ENCODE data around the gene KIF6.
"Not testable (repeated sequence)": the region's sequence is repeated elsewhere in the genome, so short reads cannot be mapped to it uniquely, and the experiment has no call there.

Gene KIF6

DNA sequence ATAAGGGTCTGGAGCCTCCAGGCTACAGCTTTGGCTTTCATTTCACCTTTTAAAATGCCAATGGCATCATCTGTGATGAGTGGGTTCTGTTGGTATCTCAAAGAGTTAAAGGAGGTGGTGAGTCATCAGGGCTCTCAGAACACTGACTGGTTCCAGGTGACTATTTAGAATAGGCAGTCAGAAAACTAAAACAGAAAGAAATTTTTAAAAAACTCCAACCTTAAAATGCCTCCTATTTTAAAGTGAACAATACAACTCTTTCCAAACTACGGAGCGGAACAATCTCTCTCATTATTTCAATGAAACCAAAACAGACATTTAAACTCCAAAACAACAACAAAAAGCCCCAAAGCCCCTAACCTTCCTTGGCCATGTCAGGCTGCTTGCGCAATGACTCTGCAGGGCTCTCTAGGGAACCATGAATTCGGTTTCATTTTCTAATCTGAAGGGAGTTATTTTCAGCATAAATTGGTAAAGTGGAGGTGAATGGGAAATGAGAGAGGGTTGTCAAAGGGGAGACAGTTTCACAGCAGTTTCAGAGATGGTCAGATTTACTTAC, 194.9 kb downstream of the KIF6 start:
- H3K9ac ChIP-seq (ENCODE audit: low read length), result no peak overlapping the region
- H3K9me3 ChIP-seq (ENCODE audit: control insufficient read depth, low read depth, low read length), result peaks cover 6% of the 10 kb centered on the region
- no peaks in the 10 kb centered on the region for H3K36me3 ChIP-seq (ENCODE audit: control insufficient read depth, low read depth, low read length)
- H3K4me3 ChIP-seq (ENCODE audit: low read length), result no peak overlapping the region
- no peak overlapping the region for H3K27ac ChIP-seq (ENCODE audit: low read length)
- H3K27me3 ChIP-seq (ENCODE audit: control insufficient read depth, insufficient read depth, low read length), result no peaks in the 10 kb centered on the region
- H3K4me1 ChIP-seq (ENCODE audit: control insufficient read depth, low read depth, low read length), result no peaks in the 10 kb centered on the region

DNA sequence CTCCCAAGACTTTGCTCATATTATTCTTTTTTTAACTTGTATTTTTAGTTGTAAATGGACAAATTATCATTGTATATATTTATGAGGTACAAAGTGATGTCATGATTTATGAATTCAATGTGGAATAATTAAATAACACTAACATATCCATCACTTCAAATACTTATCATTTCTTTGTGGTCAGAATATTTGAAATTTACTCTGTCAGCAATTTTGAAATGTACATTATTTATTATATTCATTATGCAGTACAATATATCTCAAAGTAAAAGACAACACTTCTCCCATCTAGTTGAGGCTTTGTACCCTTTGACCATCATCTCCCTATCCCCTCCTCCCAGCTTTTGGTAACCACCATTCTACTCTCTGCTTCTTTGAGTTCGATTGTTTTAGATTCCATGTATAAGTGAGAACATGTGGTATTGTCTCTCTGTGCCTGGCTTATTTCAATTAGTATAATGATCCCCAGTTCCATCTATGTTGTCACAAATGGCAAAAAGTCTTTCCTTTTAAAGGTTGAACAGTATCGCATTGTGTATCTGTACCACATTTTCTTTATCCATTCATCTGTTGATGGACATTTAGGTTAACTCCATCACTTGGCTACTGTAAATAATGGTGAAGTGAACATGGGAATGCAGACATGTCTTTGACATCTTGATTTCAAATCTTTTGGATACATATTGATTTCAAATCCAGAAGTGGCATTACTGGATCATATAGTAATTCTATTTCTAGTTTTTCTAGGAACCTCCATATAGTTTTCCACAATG, 197.2 kb downstream of the KIF6 start:
- H3K9me3 ChIP-seq (ENCODE audit: control insufficient read depth, low read depth, low read length), result peaks cover 6% of the 10 kb centered on the region
- H3K4me3 ChIP-seq (ENCODE audit: low read length), result no peak overlapping the region
- no peak overlapping the region for H3K27ac ChIP-seq (ENCODE audit: low read length)
- H3K27me3 ChIP-seq (ENCODE audit: control insufficient read depth, insufficient read depth, low read length), result no peaks in the 10 kb centered on the region
- no peaks in the 10 kb centered on the region for H3K36me3 ChIP-seq (ENCODE audit: control insufficient read depth, low read depth, low read length)
- no peak overlapping the region for H3K9ac ChIP-seq (ENCODE audit: low read length)
- no peaks in the 10 kb centered on the region for H3K4me1 ChIP-seq (ENCODE audit: control insufficient read depth, low read depth, low read length)

DNA sequence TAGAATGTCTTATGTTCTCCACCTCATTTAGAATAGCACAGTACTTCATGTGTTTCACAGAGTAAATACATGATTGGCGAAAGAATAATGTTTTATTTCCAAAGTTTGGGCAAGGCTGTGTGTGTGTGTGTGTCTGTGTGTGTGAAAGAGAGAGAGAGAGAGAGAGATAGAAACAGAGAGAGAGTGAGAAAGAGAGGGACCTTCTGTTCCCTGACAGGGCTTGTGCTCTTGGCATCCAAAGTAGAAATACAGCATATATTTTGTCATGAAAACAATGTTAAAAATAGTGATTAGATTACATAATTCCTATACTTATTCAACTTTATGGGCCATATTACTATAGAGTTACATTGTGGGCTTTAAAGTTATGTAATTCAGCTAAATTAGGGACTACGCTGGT, 201.2 kb downstream of the KIF6 start:
- Histone ChIP-seq H3K36me3 (ENCODE audit: control insufficient read depth, low read depth, low read length) (no peaks in the 10 kb centered on the region), H3K4me3 (ENCODE audit: low read length) (no peak overlapping the region), H3K4me1 (ENCODE audit: control insufficient read depth, low read depth, low read length) (no peaks in the 10 kb centered on the region), H3K27me3 (ENCODE audit: control insufficient read depth, insufficient read depth, low read length) (no peaks in the 10 kb centered on the region), H3K27ac (ENCODE audit: low read length) (no peak overlapping the region), H3K9ac (ENCODE audit: low read length) (no peak overlapping the region), H3K9me3 (ENCODE audit: control insufficient read depth, low read depth, low read length) (no peaks in the 10 kb centered on the region)

DNA sequence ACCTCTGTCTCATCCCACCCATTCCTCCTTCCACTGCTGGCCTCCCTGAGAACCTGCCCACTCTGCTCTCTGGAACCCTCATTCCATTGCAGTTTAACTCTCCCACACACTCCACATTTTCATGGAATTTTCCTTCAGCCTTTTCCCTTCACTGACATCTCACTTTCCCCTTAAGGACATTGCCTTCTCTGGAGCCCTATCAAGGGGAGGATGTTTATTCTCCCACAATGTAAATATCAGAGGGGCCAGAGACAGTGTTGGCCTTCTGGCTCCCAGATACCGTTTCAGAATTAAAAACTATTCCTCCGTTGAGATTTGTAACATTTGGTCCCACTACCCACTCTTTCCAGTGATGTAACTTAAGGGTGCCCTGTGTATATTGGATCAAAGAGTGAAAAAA, 203.2 kb downstream of the KIF6 start:
- Histone ChIP-seq H3K36me3 (ENCODE audit: control insufficient read depth, low read depth, low read length) (no peaks in the 10 kb centered on the region), H3K9ac (ENCODE audit: low read length) (no peak overlapping the region), H3K27ac (ENCODE audit: low read length) (no peak overlapping the region), H3K4me1 (ENCODE audit: control insufficient read depth, low read depth, low read length) (no peaks in the 10 kb centered on the region), H3K9me3 (ENCODE audit: control insufficient read depth, low read depth, low read length) (no peaks in the 10 kb centered on the region), H3K27me3 (ENCODE audit: control insufficient read depth, insufficient read depth, low read length) (no peaks in the 10 kb centered on the region), H3K4me3 (ENCODE audit: low read length) (no peak overlapping the region)

DNA sequence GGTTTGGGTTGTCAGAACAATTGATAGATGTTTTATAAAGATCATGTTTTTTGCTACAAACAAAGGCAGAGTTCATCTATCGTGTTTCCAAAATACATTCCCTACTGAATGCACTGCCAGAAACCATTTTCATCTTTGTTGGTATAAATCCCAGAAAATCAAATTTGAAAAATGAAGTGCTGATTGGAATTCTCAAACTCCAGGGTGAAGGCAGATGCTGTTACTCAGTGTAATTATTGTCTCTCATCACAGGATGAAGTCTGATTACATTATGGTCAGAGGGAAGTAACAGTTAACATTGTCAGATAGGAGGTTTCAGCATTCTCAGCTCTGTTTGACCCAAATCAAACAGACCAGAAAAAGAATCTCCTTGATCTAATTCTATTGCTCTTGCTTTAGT, 204.3 kb downstream of the KIF6 start:
- no peak overlapping the region for H3K4me3 ChIP-seq (ENCODE audit: low read length)
- H3K27ac ChIP-seq (ENCODE audit: low read length), result no peak overlapping the region
- no peaks in the 10 kb centered on the region for H3K9me3 ChIP-seq (ENCODE audit: control insufficient read depth, low read depth, low read length)
- H3K9ac ChIP-seq (ENCODE audit: low read length), result no peak overlapping the region
- H3K4me1 ChIP-seq (ENCODE audit: control insufficient read depth, low read depth, low read length), result no peaks in the 10 kb centered on the region
- no peaks in the 10 kb centered on the region for H3K36me3 ChIP-seq (ENCODE audit: control insufficient read depth, low read depth, low read length)
- H3K27me3 ChIP-seq (ENCODE audit: control insufficient read depth, insufficient read depth, low read length), result no peaks in the 10 kb centered on the region

DNA sequence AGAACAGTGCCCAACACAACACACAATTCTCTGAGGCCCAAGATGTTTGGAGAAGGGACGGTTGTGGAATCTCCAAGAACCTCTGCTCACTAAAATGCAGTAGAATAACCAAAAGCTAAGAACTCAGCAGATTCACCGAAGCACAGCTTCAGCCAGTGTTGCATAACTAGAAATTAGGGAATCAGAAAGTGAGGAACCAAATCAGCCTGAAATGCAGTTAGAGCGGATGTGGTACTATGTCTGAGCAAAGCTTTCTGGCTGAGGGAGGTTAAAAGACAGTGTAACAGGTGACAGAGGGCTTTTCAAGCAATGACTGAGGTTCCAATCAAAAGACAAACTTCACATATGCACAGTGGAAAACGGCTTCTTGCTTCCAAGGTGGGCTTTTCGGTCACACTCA, 204.8 kb downstream of the KIF6 start:
- Histone ChIP-seq H3K36me3 (ENCODE audit: control insufficient read depth, low read depth, low read length) (no peaks in the 10 kb centered on the region), H3K9me3 (ENCODE audit: control insufficient read depth, low read depth, low read length) (no peaks in the 10 kb centered on the region), H3K27me3 (ENCODE audit: control insufficient read depth, insufficient read depth, low read length) (no peaks in the 10 kb centered on the region), H3K27ac (ENCODE audit: low read length) (no peak overlapping the region), H3K9ac (ENCODE audit: low read length) (no peak overlapping the region), H3K4me3 (ENCODE audit: low read length) (no peak overlapping the region), H3K4me1 (ENCODE audit: control insufficient read depth, low read depth, low read length) (no peaks in the 10 kb centered on the region)

DNA sequence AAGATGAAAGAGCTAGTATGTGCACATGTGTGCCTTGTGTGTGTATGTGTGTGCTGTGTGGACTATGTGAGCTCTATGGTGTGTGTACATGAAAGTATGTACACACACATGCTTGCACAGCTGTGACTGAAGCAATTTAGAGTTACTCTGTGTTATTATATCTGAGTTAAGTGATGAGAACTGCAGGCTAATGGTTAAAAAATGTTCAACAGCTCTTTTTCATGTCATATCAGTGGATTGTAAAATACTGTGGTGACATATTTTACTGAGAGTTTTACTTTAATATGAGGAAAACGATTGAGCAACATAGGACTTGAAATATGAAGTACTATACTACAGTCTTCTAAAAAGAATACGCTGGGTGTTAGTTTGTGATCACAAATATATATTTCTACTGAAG, 207.0 kb downstream of the KIF6 start:
- H3K9ac ChIP-seq (ENCODE audit: low read length), result no peak overlapping the region

DNA sequence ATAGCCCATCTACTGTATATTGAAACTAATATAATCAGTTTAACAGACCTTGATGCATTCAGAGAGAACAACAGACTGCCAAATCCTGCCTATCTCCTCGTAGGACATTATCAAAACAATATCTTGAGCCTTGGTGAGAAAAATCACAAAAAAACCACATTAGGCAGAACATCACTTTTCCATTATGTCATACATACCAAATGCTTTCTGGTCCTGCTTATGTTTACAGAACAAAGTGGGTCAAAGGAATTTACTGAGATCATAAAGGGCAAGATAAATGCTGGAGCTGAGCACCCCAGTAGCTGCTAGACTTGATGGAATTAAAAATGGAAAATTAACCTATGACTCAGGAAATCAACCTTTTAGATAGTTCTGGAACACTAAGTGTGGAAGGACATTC, 207.5 kb downstream of the KIF6 start:
- no peaks in the 10 kb centered on the region for H3K36me3 ChIP-seq (ENCODE audit: control insufficient read depth, low read depth, low read length)
- H3K4me1 ChIP-seq (ENCODE audit: control insufficient read depth, low read depth, low read length), result no peaks in the 10 kb centered on the region
- no peak overlapping the region for H3K9ac ChIP-seq (ENCODE audit: low read length)
- no peaks in the 10 kb centered on the region for H3K27me3 ChIP-seq (ENCODE audit: control insufficient read depth, insufficient read depth, low read length)
- no peak overlapping the region for H3K4me3 ChIP-seq (ENCODE audit: low read length)
- no peak overlapping the region for H3K27ac ChIP-seq (ENCODE audit: low read length)
- no peaks in the 10 kb centered on the region for H3K9me3 ChIP-seq (ENCODE audit: control insufficient read depth, low read depth, low read length)

More for the DNA sequence above, 207.0 kb downstream of the KIF6 start:
- no peaks in the 10 kb centered on the region for H3K4me1 ChIP-seq (ENCODE audit: control insufficient read depth, low read depth, low read length)
- no peak overlapping the region for H3K4me3 ChIP-seq (ENCODE audit: low read length)
- no peak overlapping the region for H3K27ac ChIP-seq (ENCODE audit: low read length)
- no peaks in the 10 kb centered on the region for H3K27me3 ChIP-seq (ENCODE audit: control insufficient read depth, insufficient read depth, low read length)
- H3K36me3 ChIP-seq (ENCODE audit: control insufficient read depth, low read depth, low read length), result no peaks in the 10 kb centered on the region
- H3K9me3 ChIP-seq (ENCODE audit: control insufficient read depth, low read depth, low read length), result no peaks in the 10 kb centered on the region

DNA sequence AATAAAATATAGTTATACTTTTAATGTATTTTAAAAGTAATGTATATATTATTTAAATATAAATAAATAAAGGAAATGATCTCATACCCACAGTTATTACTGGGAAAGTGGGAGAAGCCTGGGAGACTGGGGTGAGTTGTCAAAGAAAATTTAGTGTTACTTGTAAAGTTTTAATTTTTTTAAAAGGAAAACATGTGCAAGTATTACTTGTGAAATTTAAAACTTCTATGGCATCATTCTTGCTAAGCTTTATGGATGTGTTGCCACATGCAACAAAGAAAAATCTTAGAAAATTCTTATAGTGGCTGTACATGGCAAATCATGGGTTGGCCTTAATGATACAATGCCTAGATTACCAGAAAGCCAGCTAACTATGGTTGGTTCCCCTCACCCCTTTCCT, 208.7 kb downstream of the KIF6 start:
- Histone ChIP-seq H3K4me3 (ENCODE audit: low read length) (no peak overlapping the region), H3K27ac (ENCODE audit: low read length) (no peak overlapping the region), H3K9ac (ENCODE audit: low read length) (no peak overlapping the region), H3K36me3 (ENCODE audit: control insufficient read depth, low read depth, low read length) (no peaks in the 10 kb centered on the region), H3K9me3 (ENCODE audit: control insufficient read depth, low read depth, low read length) (no peaks in the 10 kb centered on the region), H3K27me3 (ENCODE audit: control insufficient read depth, insufficient read depth, low read length) (no peaks in the 10 kb centered on the region), H3K4me1 (ENCODE audit: control insufficient read depth, low read depth, low read length) (no peaks in the 10 kb centered on the region)

DNA sequence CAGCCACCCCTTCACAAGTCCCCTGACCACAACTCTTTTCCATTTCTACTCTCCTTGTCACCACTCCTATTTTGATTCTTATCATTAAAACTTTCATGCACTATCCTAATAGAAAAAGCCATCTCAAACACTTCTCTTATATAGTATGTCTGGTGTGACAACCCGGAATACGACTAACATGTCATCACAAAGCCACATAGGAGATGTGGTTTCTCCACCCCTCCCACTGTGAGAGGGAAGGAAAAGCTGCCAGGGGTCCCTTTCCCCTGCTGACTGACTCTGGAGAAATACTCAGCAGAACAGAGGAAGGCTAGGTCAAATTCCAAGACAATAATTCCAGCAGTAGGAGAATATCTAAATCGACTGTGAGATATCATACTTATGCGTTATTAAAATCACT, 209.7 kb downstream of the KIF6 start:
- H3K4me1 ChIP-seq (ENCODE audit: control insufficient read depth, low read depth, low read length), result no peaks in the 10 kb centered on the region
- H3K36me3 ChIP-seq (ENCODE audit: control insufficient read depth, low read depth, low read length), result no peaks in the 10 kb centered on the region
- H3K27ac ChIP-seq (ENCODE audit: low read length), result no peak overlapping the region
- no peak overlapping the region for H3K9ac ChIP-seq (ENCODE audit: low read length)
- no peak overlapping the region for H3K4me3 ChIP-seq (ENCODE audit: low read length)
- no peaks in the 10 kb centered on the region for H3K27me3 ChIP-seq (ENCODE audit: control insufficient read depth, insufficient read depth, low read length)
- no peaks in the 10 kb centered on the region for H3K9me3 ChIP-seq (ENCODE audit: control insufficient read depth, low read depth, low read length)

DNA sequence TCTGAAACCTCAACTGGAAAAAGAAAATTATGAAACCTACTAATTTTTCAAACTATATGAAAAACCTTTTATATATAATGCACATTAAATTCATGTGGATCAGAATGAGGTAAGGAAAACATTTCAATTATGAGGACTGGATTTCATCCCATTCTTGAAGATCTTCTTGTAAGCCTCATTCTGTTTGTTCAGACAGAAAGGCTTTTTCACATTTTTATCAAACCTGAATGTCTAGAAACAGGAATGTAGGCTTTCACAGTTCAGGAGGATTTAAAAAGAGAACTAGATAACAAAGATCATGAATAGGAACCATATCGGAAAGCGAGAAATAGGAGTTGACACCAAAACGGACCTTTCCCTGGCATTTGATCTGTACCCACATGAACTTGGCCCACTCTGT, 210.2 kb downstream of the KIF6 start:
- no peaks in the 10 kb centered on the region for H3K27me3 ChIP-seq (ENCODE audit: control insufficient read depth, insufficient read depth, low read length)
- H3K4me1 ChIP-seq (ENCODE audit: control insufficient read depth, low read depth, low read length), result no peaks in the 10 kb centered on the region
- no peaks in the 10 kb centered on the region for H3K36me3 ChIP-seq (ENCODE audit: control insufficient read depth, low read depth, low read length)

DNA sequence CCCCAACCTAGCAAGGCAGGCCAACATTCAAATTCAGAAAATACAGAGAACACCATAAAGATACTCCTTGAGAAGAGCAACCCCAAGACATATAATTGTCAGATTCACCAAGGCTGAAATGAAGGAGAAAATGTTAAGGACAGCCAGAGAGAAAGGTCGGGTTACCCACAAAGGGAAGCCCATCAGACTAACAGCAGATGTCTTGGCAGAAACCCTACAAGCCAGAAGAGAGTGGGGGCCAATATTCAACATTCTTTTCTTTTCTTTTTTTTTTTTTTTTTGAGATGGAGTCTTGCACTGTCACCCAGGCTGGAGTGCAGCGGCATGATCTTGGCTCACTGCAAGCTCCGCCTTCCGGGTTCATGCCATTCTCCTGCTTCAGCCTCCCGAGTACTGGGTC, 215.4 kb downstream of the KIF6 start:
- H3K9me3 ChIP-seq (ENCODE audit: control insufficient read depth, low read depth, low read length); H3K27me3 ChIP-seq (ENCODE audit: control insufficient read depth, insufficient read depth, low read length); H3K27ac ChIP-seq (ENCODE audit: low read length): not testable (repeated sequence)

More for the DNA sequence above, 210.2 kb downstream of the KIF6 start:
- H3K27ac ChIP-seq (ENCODE audit: low read length), result no peak overlapping the region
- H3K9me3 ChIP-seq (ENCODE audit: control insufficient read depth, low read depth, low read length), result no peaks in the 10 kb centered on the region
- H3K4me3 ChIP-seq (ENCODE audit: low read length), result no peak overlapping the region
- H3K9ac ChIP-seq (ENCODE audit: low read length), result no peak overlapping the region

More for the DNA sequence above, 215.4 kb downstream of the KIF6 start:
- not testable (repeated sequence) for H3K4me1 ChIP-seq (ENCODE audit: control insufficient read depth, low read depth, low read length); H3K36me3 ChIP-seq (ENCODE audit: control insufficient read depth, low read depth, low read length); H3K4me3 ChIP-seq (ENCODE audit: low read length); H3K9ac ChIP-seq (ENCODE audit: low read length)

Measured in iPS-18a (cell line).